ENCODE results near the gene ST14. TPM values are rescaled to one million over a fixed set of nuclear protein-coding genes. Genes with fewer than 3 reads are reported as not detected.
"Not testable (repeated sequence)": the region's sequence is repeated elsewhere in the genome, so short reads cannot be mapped to it uniquely, and the experiment has no call there.

The ST14 gene
- total RNA-seq, 2 donors from 2014 or later, result 537 to 604 TPM

- no peaks in the 10 kb centered on the region for H3K4me1 ChIP-seq
- H3K36me3 ChIP-seq, result no peaks in the 10 kb centered on the region
- no peak overlapping the region for H3K9ac ChIP-seq (ENCODE audit: low read depth in 2 of 2, low read length in 2 of 2)
- TF ChIP-seq CTCF (IDR thresholded peaks at IDR 0.05), result no peak
- intact Hi-C loops (cut with DNase I), result no loop called here
- no peak for DNase-seq
- H3K27me3 ChIP-seq, result no peaks in the 10 kb centered on the region
- no peaks in the 10 kb centered on the region for H3K9me3 ChIP-seq
- H3K27ac ChIP-seq, result no peak overlapping the region
- H3K4me3 ChIP-seq, result no peak overlapping the region
Measured at GRCh38 chr11:130234315-130234714, 74.7 kb downstream of the ST14 start.

GRCh38 chr11:130237282-130238006 lies 77.9 kb downstream of the ST14 start:
- intact Hi-C loops (cut with DNase I), result no loop called here
- no peaks in the 10 kb centered on the region for H3K36me3 ChIP-seq
- no peak for DNase-seq

GRCh38 chr11:130241713-130242112 lies 82.1 kb downstream of the ST14 start:
- TF ChIP-seq CTCF (IDR thresholded peaks at IDR 0.05), result no peak
- no peak overlapping the region for H3K9ac ChIP-seq (ENCODE audit: low read depth in 2 of 2, low read length in 2 of 2)
- no peak for DNase-seq
- intact Hi-C loops (cut with DNase I), result no loop called here
- no peaks in the 10 kb centered on the region for H3K27me3 ChIP-seq
- H3K4me1 ChIP-seq, result no peaks in the 10 kb centered on the region
- H3K9me3 ChIP-seq, result no peaks in the 10 kb centered on the region
- H3K36me3 ChIP-seq, result no peaks in the 10 kb centered on the region
- H3K27ac ChIP-seq, result no peak overlapping the region
- no peak overlapping the region for H3K4me3 ChIP-seq

More at GRCh38 chr11:130237282-130238006, 77.9 kb downstream of the ST14 start:
- no peaks in the 10 kb centered on the region for H3K9me3 ChIP-seq
- no peaks in the 10 kb centered on the region for H3K4me1 ChIP-seq
- no peak overlapping the region for H3K9ac ChIP-seq (ENCODE audit: low read depth in 2 of 2, low read length in 2 of 2)
- H3K4me3 ChIP-seq, result no peak overlapping the region
- TF ChIP-seq CTCF (IDR thresholded peaks at IDR 0.05), result no peak
- H3K27ac ChIP-seq, result no peak overlapping the region
- no peaks in the 10 kb centered on the region for H3K27me3 ChIP-seq

GRCh38 chr11:130243816-130244215 lies 84.2 kb downstream of the ST14 start:
- Histone ChIP-seq H3K4me1 (no peaks in the 10 kb centered on the region), H3K27ac (no peak overlapping the region), H3K4me3 (no peak overlapping the region), H3K9me3 (no peaks in the 10 kb centered on the region), H3K36me3 (no peaks in the 10 kb centered on the region), H3K9ac (ENCODE audit: low read depth in 2 of 2, low read length in 2 of 2) (no peak overlapping the region), H3K27me3 (no peaks in the 10 kb centered on the region)
- DNase-seq, result no peak
- TF ChIP-seq CTCF (IDR thresholded peaks at IDR 0.05), result no peak
- intact Hi-C loops (cut with DNase I), result no loop called here

- Histone ChIP-seq H3K27me3 (no peaks in the 10 kb centered on the region), H3K4me1 (no peaks in the 10 kb centered on the region), H3K4me3 (no peak overlapping the region), H3K27ac (no peak overlapping the region), H3K36me3 (no peaks in the 10 kb centered on the region), H3K9ac (ENCODE audit: low read depth in 2 of 2, low read length in 2 of 2) (no peak overlapping the region), H3K9me3 (no peaks in the 10 kb centered on the region)
- no peak for DNase-seq
- intact Hi-C loops (cut with DNase I), result no loop called here
- TF ChIP-seq CTCF (IDR thresholded peaks at IDR 0.05), result no peak
Measured at GRCh38 chr11:130244848-130245247, 85.3 kb downstream of the ST14 start.

- H3K27ac ChIP-seq; H3K4me1 ChIP-seq; DNase-seq; intact Hi-C loops (cut with DNase I); H3K9me3 ChIP-seq; H3K4me3 ChIP-seq; H3K27me3 ChIP-seq; H3K9ac ChIP-seq (ENCODE audit: low read depth in 2 of 2, low read length in 2 of 2); H3K36me3 ChIP-seq: not testable (repeated sequence)
Measured at GRCh38 chr11:130245375-130245774, 85.8 kb downstream of the ST14 start.

All from colonic mucosa (tissue), 4 donors.